Renal cortical epithelial cell (primary cell): Measurements from ENCODE around the gene BEST4. TPM values are rescaled to one million over a fixed set of nuclear protein-coding genes. Genes with fewer than 3 reads are reported as not detected.
"Not testable (repeated sequence)": the region's sequence is repeated elsewhere in the genome, so short reads cannot be mapped to it uniquely, and the experiment has no call there.

ENCODE experiments used
- DNase-seq: peaks from one replicate; pipeline ENCODE4 v3.0.0-alpha.2; 2011; ENCODE audit warnings: low read depth
- total RNA-seq: library from RNA; depleted of rRNA; stranded (reverse); fragments of >200 nt; gene quantifications from 2 replicates; pipeline ENCODE4 v1.2.3, GENCODE V29; 2014

The BEST4 gene
- total RNA-seq, result 0.15 TPM in 1 of 2 replicates, not detected in the other

GRCh38 chr1:44788120-44788860, at the start of gene BEST4:
Gene BEST4, minus strand, starts transcription at chr1:44788170. Its CDS starts 465 bp downstream, at chr1:44787705.
- DNase-seq, result no peak

GRCh38 chr1:44835738-44836675, 48.0 kb upstream of the BEST4 start:
- DNase-seq, result peak; percentile 74

DNA sequence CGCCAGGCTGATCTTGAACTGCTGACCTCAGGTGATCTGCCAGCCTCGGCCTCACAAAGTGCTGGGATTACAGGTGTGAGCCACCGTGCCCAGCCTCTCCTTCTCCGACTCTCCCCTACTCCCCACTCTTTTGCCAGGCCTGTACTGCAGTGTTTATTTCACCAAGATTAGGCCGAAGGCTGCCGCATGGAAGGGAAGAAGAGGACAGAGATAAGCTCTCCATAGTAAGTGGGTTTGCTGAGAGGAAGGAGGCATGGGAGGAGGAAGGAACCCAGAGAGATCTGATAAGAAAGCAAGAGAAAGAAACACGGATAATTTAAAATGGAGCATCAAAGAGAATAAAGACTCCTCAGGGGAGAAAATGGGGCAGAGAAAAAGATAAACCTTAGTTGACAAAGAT, 46.4 kb upstream of the BEST4 start:
- DNase-seq, result no peak

- no peak for DNase-seq
These were observed 44.2 kb upstream of the BEST4 start for GRCh38 chr1:44832056-44832705.

DNA sequence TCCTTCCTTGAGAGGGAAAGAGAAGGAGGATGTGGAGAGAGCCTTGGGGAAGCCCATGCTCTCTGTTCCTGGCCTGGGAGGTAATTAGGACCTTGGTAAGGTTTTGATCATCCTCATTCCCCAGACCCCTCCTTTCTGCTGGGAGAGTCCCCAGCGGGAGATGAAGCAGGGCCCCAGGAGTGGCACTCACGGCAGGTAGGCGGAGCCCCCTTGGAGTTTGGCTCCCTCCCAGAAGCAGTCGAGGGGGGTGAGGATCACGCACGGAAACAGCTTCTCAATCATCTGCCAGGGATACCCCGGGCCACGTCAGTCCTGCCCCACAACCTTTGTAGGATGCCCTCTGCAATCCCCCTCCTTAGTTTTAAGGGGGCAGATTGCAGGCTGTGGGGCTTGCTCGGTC, 43.5 kb upstream of the BEST4 start:
- no peak for DNase-seq

DNA sequence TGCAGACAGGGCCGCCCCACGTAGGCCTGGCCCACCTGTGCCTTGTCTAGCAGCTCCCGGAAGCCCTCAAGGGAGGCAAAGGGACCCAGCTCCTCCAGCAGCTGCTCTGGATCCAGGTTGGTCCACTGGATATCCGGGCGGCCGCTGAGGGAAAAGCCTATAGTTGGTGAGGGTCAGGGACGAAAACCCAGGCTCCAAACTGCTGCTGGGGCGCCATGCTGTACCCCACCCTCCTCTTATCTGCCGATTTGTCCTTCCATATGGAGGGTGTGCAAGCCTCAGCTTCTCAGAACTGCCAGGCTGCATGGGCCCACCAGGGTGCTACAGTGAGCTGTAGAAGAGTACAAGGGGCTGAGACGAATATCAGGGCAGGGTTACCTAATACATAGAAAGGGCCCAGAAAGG, 42.9 kb upstream of the BEST4 start:
- DNase-seq, result no peak

GRCh38 chr1:44829506-44830384, 41.8 kb upstream of the BEST4 start:
- no peak for DNase-seq

DNA sequence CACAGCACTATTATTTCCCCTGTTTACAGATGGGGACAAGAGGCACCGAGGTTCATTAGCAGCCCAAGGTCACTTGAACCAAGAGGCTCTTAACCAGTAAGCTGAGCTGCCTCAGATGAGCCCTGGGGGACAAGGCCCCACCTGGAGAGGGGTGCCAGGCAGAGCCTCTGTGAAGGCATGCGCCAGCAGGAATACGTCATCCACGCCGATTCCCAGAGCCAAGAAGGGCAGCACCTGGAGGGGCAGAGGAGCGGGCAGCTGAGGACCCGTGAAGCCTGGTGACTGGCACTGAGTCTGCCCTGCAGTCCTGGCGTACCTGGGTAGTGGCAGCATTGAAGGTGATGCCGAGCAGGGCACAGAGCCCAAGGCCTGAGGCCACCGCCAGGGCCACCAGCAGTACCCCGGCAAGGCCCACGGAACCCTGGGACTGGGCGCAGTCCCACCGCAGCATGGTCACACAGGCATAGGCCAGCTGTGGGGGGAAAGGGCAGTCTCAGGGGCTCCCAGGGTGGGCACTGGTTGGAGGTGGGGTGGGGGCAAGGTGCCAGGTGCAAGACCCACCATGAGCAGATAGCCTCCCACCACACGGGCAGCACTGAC, 41.0 kb upstream of the BEST4 start:
- no peak for DNase-seq

GRCh38 chr1:44828003-44828651, 40.2 kb upstream of the BEST4 start:
- DNase-seq, result no peak

GRCh38 chr1:44827197-44828002, 39.4 kb upstream of the BEST4 start:
- no peak for DNase-seq

GRCh38 chr1:44826375-44827196, 38.6 kb upstream of the BEST4 start:
- no peak for DNase-seq

DNA sequence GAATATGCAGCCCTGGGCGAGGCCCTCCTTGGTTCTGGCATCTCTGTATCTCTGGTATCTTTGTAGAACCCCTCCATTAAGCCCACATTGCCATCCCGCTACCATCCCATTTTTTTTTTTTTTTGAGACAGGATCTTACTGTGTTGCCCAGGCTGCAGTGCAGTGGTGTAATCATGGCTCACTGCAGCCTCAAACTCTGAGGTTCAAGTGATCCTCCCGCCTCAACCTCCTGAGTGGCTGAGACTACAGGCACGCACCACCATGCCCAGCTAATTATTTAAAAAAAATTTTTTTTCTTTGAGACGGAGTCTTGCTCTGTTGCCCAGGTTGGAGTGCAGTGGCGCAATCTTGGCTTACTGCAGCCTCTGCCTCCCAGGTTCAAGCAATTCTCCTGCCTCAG, 36.4 kb upstream of the BEST4 start:
- not testable (repeated sequence) for DNase-seq

GRCh38 chr1:44822981-44823451, 35.0 kb upstream of the BEST4 start:
- DNase-seq, result no peak

GRCh38 chr1:44822131-44822701, 34.2 kb upstream of the BEST4 start:
- no peak for DNase-seq

GRCh38 chr1:44821240-44821715, 33.3 kb upstream of the BEST4 start:
- DNase-seq, result no peak

GRCh38 chr1:44820328-44821239, 32.6 kb upstream of the BEST4 start:
- DNase-seq, result no peak
